Large intestine (tissue), 3 donors: ENCODE results near the gene CPNE5. TPM values are rescaled to one million over a fixed set of nuclear protein-coding genes. Genes with fewer than 3 reads are reported as not detected.
A peak's percentile ranks its signal among the peaks of the same experiment; 100 is the strongest.

Experiments
- DNase-seq, 2 donors: peaks; one replicate each; pipeline versions ENCODE4 v3.0.0 to v3.0.0-alpha.2; 2013
- H3K27ac ChIP-seq: one replicate; pipeline ENCODE4 v1.5.1; 2013; ENCODE audit warnings: low read length
- H3K27me3 ChIP-seq: 2 replicates; pipeline ENCODE4 v1.6.1; 2013; ENCODE audit warnings: low read length; ENCODE audit not compliant: control insufficient read depth, insufficient read depth
- H3K36me3 ChIP-seq: 2 replicates; pipeline ENCODE4 v1.6.1; 2013; ENCODE audit warnings: low read length; ENCODE audit not compliant: control insufficient read depth, insufficient read depth
- H3K4me1 ChIP-seq: one replicate; pipeline ENCODE4 v1.6.1; 2013; ENCODE audit warnings: low read length; ENCODE audit not compliant: control insufficient read depth, insufficient read depth
- H3K4me3 ChIP-seq: one replicate; pipeline ENCODE4 v1.5.1; 2013; ENCODE audit warnings: low read length
- H3K9me3 ChIP-seq: one replicate; pipeline ENCODE4 v1.6.1; 2013; ENCODE audit warnings: mild to moderate bottlenecking, low read depth, low read length, moderate library complexity; ENCODE audit not compliant: control insufficient read depth
- WGBS: methylation state at CpG from one replicate; pipeline ENCODE4 v1.1.5; 2013; ENCODE audit warnings: low lambda C conversion rate; ENCODE audit not compliant: insufficient coverage; 5-methylcytosine and 5-hydroxymethylcytosine counted together
- polyA plus RNA-seq: library from polyadenylated mRNA; unstranded; fragments of 120-200 nt; gene quantifications from one replicate; pipeline ENCODE4 v1.2.1, GENCODE V29; 2013

The CPNE5 gene
- polyA plus RNA-seq, 1 donor: 3.9 TPM

DNA sequence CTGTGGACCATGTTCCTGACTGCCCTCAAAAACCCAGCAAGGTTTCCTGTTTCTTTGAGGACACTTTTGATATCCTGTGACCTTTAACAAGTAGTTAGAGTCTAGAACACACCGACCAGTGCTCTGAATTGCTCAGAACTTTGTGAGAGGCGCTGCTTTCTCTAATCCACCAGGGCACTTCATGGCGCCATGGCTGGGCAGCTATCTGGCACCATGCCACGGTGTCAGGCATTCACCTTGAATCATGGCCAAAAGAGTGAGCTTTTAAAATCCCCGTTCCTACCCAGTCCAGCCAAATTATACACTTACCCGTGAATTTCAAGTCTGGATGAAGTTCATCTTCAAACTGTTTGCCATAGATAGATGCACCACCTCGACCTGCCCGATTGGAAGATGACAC, 17.0 kb upstream of the CPNE5 start:
- Histone ChIP-seq H3K36me3 (peaks cover 34% of the 10 kb centered on the region), H3K9me3 (no peaks in the 10 kb centered on the region), H3K27me3 (no peaks in the 10 kb centered on the region), H3K4me3 (no peak overlapping the region), H3K4me1 (peaks cover 6% of the 10 kb centered on the region), H3K27ac (no peak overlapping the region)
- no CpG with 5 or more reads among the region's 8 CpGs for WGBS
- no peak for DNase-seq

DNA sequence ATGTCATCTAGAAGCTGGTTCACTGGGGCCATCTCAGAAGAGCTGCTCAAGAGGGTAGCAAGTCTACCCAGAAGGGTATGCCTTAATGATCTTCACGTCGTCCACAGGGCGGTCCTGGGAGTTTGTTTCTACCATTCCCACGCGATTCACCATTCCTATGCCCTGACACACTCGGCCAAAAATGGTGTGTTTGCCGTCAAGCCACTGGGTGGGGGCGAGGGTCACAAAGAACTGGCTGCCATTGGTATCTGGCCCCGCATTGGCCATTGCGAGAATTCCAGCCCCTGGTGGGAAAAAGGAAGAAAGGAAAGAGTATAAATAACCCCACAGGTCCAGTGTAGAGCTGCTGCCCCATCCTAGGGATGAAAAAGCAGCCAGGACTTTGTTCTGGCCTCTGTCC, 16.5 kb upstream of the CPNE5 start:
- Histone ChIP-seq H3K4me1 (peaks cover 6% of the 10 kb centered on the region), H3K4me3 (no peak overlapping the region), H3K27ac (no peak overlapping the region), H3K9me3 (no peaks in the 10 kb centered on the region), H3K27me3 (no peaks in the 10 kb centered on the region), H3K36me3 (peaks cover 34% of the 10 kb centered on the region)
- no peak for DNase-seq
- no CpG with 5 or more reads among the region's 10 CpGs for WGBS

DNA sequence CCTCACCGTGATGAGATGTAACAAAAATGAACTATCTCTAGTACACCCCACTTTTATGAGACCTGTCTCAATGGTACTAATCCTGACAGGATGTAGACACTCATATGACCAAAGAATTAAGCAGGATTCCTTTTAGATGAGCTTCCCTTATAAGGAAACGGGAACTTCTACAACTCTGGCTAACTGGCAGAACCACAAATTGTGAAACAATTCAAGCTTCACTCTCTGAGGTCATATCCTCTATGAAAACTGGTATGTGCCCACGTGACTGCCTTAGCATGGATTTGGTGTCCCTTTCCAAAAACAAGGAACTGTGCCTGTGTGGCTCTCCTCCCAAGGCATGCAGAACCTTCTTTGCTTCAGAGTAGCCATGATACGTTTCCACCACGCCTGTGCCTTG, 14.1 kb upstream of the CPNE5 start:
- H3K36me3 ChIP-seq: peaks cover 30% of the 10 kb centered on the region
- H3K9me3 ChIP-seq: no peaks in the 10 kb centered on the region
- H3K27me3 ChIP-seq: no peaks in the 10 kb centered on the region
- WGBS: no CpG with 5 or more reads among the region's 5 CpGs
- H3K4me3 ChIP-seq: no peak overlapping the region
- no peak overlapping the region for H3K27ac ChIP-seq
- peaks cover 16% of the 10 kb centered on the region for H3K4me1 ChIP-seq
- no peak for DNase-seq

DNA sequence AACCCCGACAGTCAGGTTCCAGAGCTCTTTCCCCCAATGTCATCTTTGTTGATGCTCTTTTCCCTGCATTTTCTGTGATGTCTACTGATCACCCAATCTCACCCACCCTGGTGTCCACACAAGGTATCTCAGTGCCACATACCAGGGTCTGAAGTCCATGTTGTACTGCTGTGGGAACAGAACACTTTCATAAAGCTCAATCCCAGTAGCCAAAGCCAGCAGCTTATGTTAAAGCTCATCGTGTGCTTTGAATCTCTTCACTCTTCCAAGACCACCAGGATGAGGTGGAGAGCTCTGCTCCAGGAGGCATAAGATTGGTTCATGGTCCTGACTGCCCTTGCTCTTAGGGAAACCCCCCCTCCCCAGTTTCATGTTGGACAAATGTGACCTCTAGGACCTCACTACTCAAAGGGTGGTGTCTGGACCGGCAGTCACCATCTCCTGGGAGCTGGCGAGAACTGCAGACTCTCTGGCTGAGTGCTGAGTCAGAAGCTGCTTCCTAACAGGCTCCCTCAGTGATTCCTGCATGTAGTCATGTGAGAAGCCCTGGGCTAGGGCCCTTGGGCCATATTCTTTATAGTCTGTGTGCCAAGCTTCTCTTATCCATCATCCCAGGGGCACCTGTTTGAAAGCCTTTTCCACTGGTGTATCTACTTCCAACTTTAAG, 13.4 kb upstream of the CPNE5 start:
- Histone ChIP-seq H3K36me3 (peaks cover 30% of the 10 kb centered on the region), H3K9me3 (no peaks in the 10 kb centered on the region), H3K4me3 (no peak overlapping the region), H3K27me3 (no peaks in the 10 kb centered on the region), H3K27ac (no peak overlapping the region), H3K4me1 (peaks cover 17% of the 10 kb centered on the region)
- DNase-seq: peak in 1 of 2 donors; percentile 33
- WGBS: no CpG with 5 or more reads among the region's 4 CpGs

- no peaks in the 10 kb centered on the region for H3K27me3 ChIP-seq
- DNase-seq: no peak
- H3K9me3 ChIP-seq: no peaks in the 10 kb centered on the region
- H3K36me3 ChIP-seq: peaks cover 30% of the 10 kb centered on the region
- H3K27ac ChIP-seq: no peak overlapping the region
- H3K4me1 ChIP-seq: peaks cover 17% of the 10 kb centered on the region
- no peak overlapping the region for H3K4me3 ChIP-seq
- 70% methylated on average over 2 of the region's 4 CpGs for WGBS
Measured at GRCh38 chr6:36851626-36852025, 12.4 kb upstream of the CPNE5 start.

- Histone ChIP-seq H3K4me3 (no peak overlapping the region), H3K27me3 (no peaks in the 10 kb centered on the region), H3K27ac (no peak overlapping the region), H3K4me1 (peaks cover 17% of the 10 kb centered on the region), H3K9me3 (no peaks in the 10 kb centered on the region), H3K36me3 (peaks cover 25% of the 10 kb centered on the region)
- DNase-seq: peak; percentile 44 to 53
- whole genome bisulfite sequencing: no CpG with 5 or more reads among the region's 3 CpGs
Measured at GRCh38 chr6:36851149-36851614, 11.9 kb upstream of the CPNE5 start.

DNA sequence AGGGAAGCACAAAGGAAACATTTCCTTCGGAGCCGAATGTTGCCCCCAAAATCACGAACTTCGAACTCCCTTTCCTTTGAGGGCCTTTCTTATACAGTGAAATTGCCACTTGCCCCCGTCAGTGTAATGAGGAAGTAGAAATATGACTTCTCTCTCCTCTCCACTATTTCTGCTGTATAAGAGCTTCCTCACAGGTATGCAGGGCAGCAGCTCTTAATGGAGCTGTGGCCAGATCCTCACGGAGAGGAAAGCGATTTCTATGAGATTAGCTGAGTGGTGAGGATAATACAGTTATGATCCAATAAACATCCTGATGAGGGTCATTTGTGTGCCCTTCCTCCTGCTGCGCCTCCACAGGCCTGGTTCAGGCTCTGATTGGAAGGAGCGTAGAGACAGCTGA, 10.8 kb upstream of the CPNE5 start:
- Histone ChIP-seq H3K36me3 (peaks cover 14% of the 10 kb centered on the region), H3K4me1 (peaks cover 17% of the 10 kb centered on the region), H3K9me3 (no peaks in the 10 kb centered on the region), H3K27ac (no peak overlapping the region), H3K4me3 (no peak overlapping the region), H3K27me3 (no peaks in the 10 kb centered on the region)
- no peak for DNase-seq
- WGBS: 84% methylated on average over 5 of the region's 9 CpGs

DNA sequence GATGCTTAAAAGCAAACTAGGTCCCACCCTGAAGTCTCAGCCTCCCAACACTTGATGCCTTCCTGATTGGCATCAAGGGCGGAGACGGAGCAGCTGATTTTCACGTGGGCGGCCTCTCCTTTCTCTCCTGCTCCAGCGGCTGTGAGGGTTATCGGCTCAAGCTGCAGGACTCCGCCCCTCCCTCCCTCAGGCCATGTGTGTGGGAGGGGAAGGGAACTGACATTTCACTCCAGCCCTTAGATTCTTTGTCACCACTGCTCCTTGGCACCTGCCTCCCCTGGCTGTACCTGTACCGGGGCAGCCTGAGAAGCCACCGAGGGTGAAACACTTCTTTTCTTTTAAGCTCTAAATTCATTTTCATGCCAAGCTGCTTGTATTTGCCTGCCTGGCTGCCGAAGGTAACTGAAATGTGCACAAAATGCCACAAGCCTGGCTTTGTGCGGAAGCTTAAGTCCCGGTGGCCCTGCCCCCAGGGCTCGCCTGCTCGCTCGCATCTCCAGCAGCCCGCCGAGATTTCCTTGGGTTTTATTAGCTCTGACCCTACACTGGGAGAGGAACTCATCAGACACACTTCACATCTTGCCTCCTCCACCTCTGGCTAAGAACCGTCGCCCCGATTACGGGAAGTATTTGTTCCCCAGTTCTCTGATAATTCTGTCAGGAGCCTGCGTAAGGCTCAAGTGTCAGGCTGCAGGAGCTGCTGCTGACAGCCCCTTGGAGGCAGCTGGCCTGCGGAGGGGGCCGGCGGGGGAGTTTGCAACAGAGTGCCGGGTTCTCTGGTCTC, 9.6 kb upstream of the CPNE5 start:
- WGBS: 0% methylated on average over 1 of the region's 26 CpGs
- Histone ChIP-seq H3K4me1 (peaks cover 17% of the 10 kb centered on the region), H3K27me3 (no peaks in the 10 kb centered on the region), H3K27ac (no peak overlapping the region), H3K36me3 (peaks cover 10% of the 10 kb centered on the region), H3K4me3 (peak overlapping the region; percentile 8), H3K9me3 (no peaks in the 10 kb centered on the region)
- peak; percentile 77 to 90 for DNase-seq

GRCh38 chr6:36847991-36848390, 8.7 kb upstream of the CPNE5 start:
- H3K4me1 ChIP-seq: peaks cover 15% of the 10 kb centered on the region
- H3K4me3 ChIP-seq: no peak overlapping the region
- peaks cover 3% of the 10 kb centered on the region for H3K36me3 ChIP-seq
- no peaks in the 10 kb centered on the region for H3K9me3 ChIP-seq
- H3K27ac ChIP-seq: no peak overlapping the region
- no peak for DNase-seq
- WGBS: no CpG with 5 or more reads among the region's 6 CpGs
- no peaks in the 10 kb centered on the region for H3K27me3 ChIP-seq

GRCh38 chr6:36847152-36847551, 7.9 kb upstream of the CPNE5 start:
- Histone ChIP-seq H3K36me3 (no peaks in the 10 kb centered on the region), H3K9me3 (no peaks in the 10 kb centered on the region), H3K4me1 (peaks cover 11% of the 10 kb centered on the region), H3K27ac (no peak overlapping the region), H3K4me3 (no peak overlapping the region), H3K27me3 (no peaks in the 10 kb centered on the region)
- DNase-seq: no peak
- no CpG with 5 or more reads among the region's 4 CpGs for WGBS
